A549 (cell line): ENCODE measurements around the gene RAB11B. TPM values are rescaled to one million over a fixed set of nuclear protein-coding genes. Genes with fewer than 3 reads are reported as not detected.

Source experiments
- ATAC-seq, 2 experiments: fragments of 200-7000 bp in 1 of 2; fragments of >200 bp in 1 of 2; cut with Nextera tagmentation in 1 of 2; cut with Tn5 transposase in 1 of 2; 3 replicates each; pipeline versions ENCODE4 v1.8.0 to v1.9.1; 2018 to 2020; ENCODE audit warnings: mild to moderate bottlenecking in 1 of 2, moderate library complexity in 1 of 2
- CTCF ChIA-PET: fragments of 300-600 bp; sonication (Branson Sonifier 250); formaldehyde crosslinking; extraction: SDS; loops from one replicate; lab custom pipeline; 2021; ENCODE audit warnings: antibody characterized with exemption, inconsistent platforms; lab: Yijun Ruan, JAX
- POLR2A ChIA-PET: fragments of 350-600 bp; formaldehyde crosslinking; extraction: SDS; loops from one replicate; lab custom pipeline; 2021; ENCODE audit warnings: antibody characterized with exemption, inconsistent platforms; lab: Yijun Ruan, JAX
- DNase-seq, 2 experiments: peaks; one replicate each; pipeline versions ENCODE4 v3.0.0 to v3.0.0-alpha.2; 2011 to 2016; ENCODE audit warnings: low read depth in 1 of 2, low spot score in 1 of 2
- FAIRE-seq: peaks from 2 replicates; lab custom pipeline; 2011; peaks lifted over from hg19 to GRCh38; lab: Jason Lieb, UNC
- H3K27ac ChIP-seq, 2 experiments: fragments of >200 bp; sonication (Bioruptor Twin); formaldehyde crosslinking; 3 replicates each; pipeline ENCODE4 v1.5.1; 2016 to 2017
- H3K4me1 ChIP-seq: fragments of >200 bp; sonication (Bioruptor Twin); formaldehyde crosslinking; 3 replicates; pipeline ENCODE4 v1.6.1; 2016
- H3K4me2 ChIP-seq: fragments of >200 bp; sonication (Bioruptor Twin); formaldehyde crosslinking; 3 replicates; pipeline ENCODE4 v1.6.1; 2016
- H3K4me3 ChIP-seq: fragments of >200 bp; sonication (Bioruptor Twin); formaldehyde crosslinking; 3 replicates; pipeline ENCODE4 v1.5.1; 2016
- H3K9me3 ChIP-seq: fragments of >200 bp; sonication (Bioruptor Twin); formaldehyde crosslinking; 3 replicates; pipeline ENCODE4 v1.6.1; 2016
- CBX2 ChIP-seq: fragments of 200-600 bp; sonication (generic); IDR thresholded peaks from 2 replicates; pipeline ENCODE4 v1.6.1; 2016; ENCODE audit warnings: low read depth, mild to moderate bottlenecking, borderline replicate concordance
- CBX8 ChIP-seq: fragments of 200-600 bp; sonication (generic); IDR thresholded peaks from 2 replicates; pipeline ENCODE4 v1.6.1; 2016
- EHMT2 ChIP-seq: fragments of 200-600 bp; sonication (generic); IDR thresholded peaks from 2 replicates; pipeline ENCODE4 v1.6.1; 2016; ENCODE audit warnings: antibody characterized with exemption, low read depth, mild to moderate bottlenecking, moderate library complexity
- FOSL2 ChIP-seq, 2 experiments: fragments of 450-650 bp in 1 of 2; fragments of >200 bp in 1 of 2; sonication (Bioruptor Twin) in 1 of 2; formaldehyde crosslinking; IDR thresholded peaks; 2 replicates each; pipeline versions ENCODE4 v1.5.0 to v1.6.1; 2016 to 2020; ENCODE audit warnings: mild to moderate bottlenecking in 1 of 2, moderate library complexity in 1 of 2
- FOXS1 ChIP-seq: fragments of 250-450 bp; sonication (Bioruptor Pico); IDR thresholded peaks from 2 replicates; pipeline ENCODE4 v1.5.0; 2020; ENCODE audit warnings: mild to moderate bottlenecking, moderate library complexity
- GATA3 ChIP-seq: IDR thresholded peaks from 2 replicates; pipeline ENCODE4 v1.6.1; 2012; ENCODE audit warnings: borderline replicate concordance
- HDAC2 ChIP-seq: fragments of 200-600 bp; sonication (generic); IDR thresholded peaks from 2 replicates; pipeline ENCODE4 v1.6.1; 2016
- HEYL ChIP-seq: fragments of 250-450 bp; sonication (Bioruptor Pico); IDR thresholded peaks from 2 replicates; pipeline ENCODE4 v1.8.0; 2021; ENCODE audit warnings: mild to moderate bottlenecking, moderate library complexity
- HOXB5 ChIP-seq: fragments of 250-450 bp; sonication (Bioruptor Pico); IDR thresholded peaks from 2 replicates; pipeline ENCODE4 v1.5.0; 2020; ENCODE audit warnings: mild to moderate bottlenecking, moderate library complexity
- MAFK ChIP-seq: fragments of 450-650 bp; IDR thresholded peaks from 2 replicates; pipeline ENCODE4 v1.6.1; 2014; ENCODE audit not compliant: partially characterized antibody
- NFE2L2 ChIP-seq: fragments of 150-350 bp; conservative IDR thresholded peaks from 2 replicates; pipeline ENCODE4 v1.6.1; 2014; ENCODE audit warnings: low read length
- NR3C1 ChIP-seq: fragments of >200 bp; sonication (Bioruptor Twin); formaldehyde crosslinking; IDR thresholded peaks from 3 replicates; pipeline ENCODE4 v1.6.1; 2017
- PHF8 ChIP-seq: fragments of 200-600 bp; sonication (generic); IDR thresholded peaks from 2 replicates; pipeline ENCODE4 v1.6.1; 2016; ENCODE audit warnings: low read depth, mild to moderate bottlenecking, antibody characterized with exemption, moderate library complexity, borderline replicate concordance
- POLR2A ChIP-seq: IDR thresholded peaks from 2 replicates; pipeline ENCODE4 v1.6.1; 2012; ENCODE audit warnings: mild to moderate bottlenecking, low read length
- RARB ChIP-seq: fragments of 250-450 bp; sonication (Bioruptor Pico); IDR thresholded peaks from 2 replicates; pipeline ENCODE4 v1.8.0; 2021; ENCODE audit warnings: mild to moderate bottlenecking, moderate library complexity
- REST ChIP-seq: fragments of 200-600 bp; sonication (generic); IDR thresholded peaks from 2 replicates; pipeline ENCODE4 v1.6.1; 2016; ENCODE audit warnings: antibody characterized with exemption, mild to moderate bottlenecking, moderate library complexity
- RFX5 ChIP-seq: fragments of 450-650 bp; IDR thresholded peaks from 2 replicates; pipeline ENCODE4 v1.7.1; 2014; ENCODE audit warnings: antibody characterized with exemption, mild to moderate bottlenecking, moderate library complexity
- SMC3 ChIP-seq: fragments of >200 bp; sonication (Bioruptor Twin); formaldehyde crosslinking; IDR thresholded peaks from 3 replicates; pipeline ENCODE4 v1.6.1; 2018; ENCODE audit warnings: inconsistent platforms
- TFCP2L1 ChIP-seq: fragments of 250-450 bp; sonication (Bioruptor Pico); IDR thresholded peaks from 2 replicates; pipeline ENCODE4 v1.5.0; 2021; ENCODE audit warnings: mild to moderate bottlenecking
- TP53 ChIP-seq: fragments of 250-450 bp; sonication (Bioruptor Pico); IDR thresholded peaks from 2 replicates; pipeline ENCODE4 v1.5.0; 2021; ENCODE audit warnings: mild to moderate bottlenecking, moderate library complexity
- ZC3H11A ChIP-seq: fragments of 450-650 bp; IDR thresholded peaks from 2 replicates; pipeline ENCODE4 v1.6.1; 2014; ENCODE audit warnings: antibody characterized with exemption, mild to moderate bottlenecking
- WGBS: methylation state at CpG from one replicate; pipeline ENCODE4 v1.1.6; 2017; ENCODE audit errors: missing lambda C conversion rate; 5-methylcytosine and 5-hydroxymethylcytosine counted together
- polyA plus RNA-seq, 4 experiments: library from polyadenylated mRNA; depleted of rRNA in 3 of 4; stranded (reverse); fragments of >200 nt; fragmentation: RNase III in 1 of 4; extraction: RNeasy Plus Mini Kit Qiagen cat#74134 plus additional on column Dnase treatment in 1 of 4; gene quantifications; 2 replicates in 3 of 4; 3 replicates in 1 of 4; pipeline ENCODE4 v1.2.3, GENCODE V29; 2011 to 2017
- TF ChIP-seq, protein P1 (sequence below): fragments of 150-350 bp; IDR thresholded peaks from 2 replicates; pipeline ENCODE4 v1.6.1; 2014; ENCODE audit warnings: low read depth, mild to moderate bottlenecking, low read length
- TF ChIP-seq, protein P2 (sequence below): fragments of 450-650 bp; IDR thresholded peaks from 2 replicates; pipeline ENCODE4 v1.6.1; 2014; ENCODE audit warnings: antibody characterized with exemption

The RAB11B gene
- polyA plus RNA-seq, 2 of the 4 experiments (the other 2 are of a cell fraction): 22.3 to 93.7 TPM

- CTCF ChIA-PET: interaction anchor here (1.3 to 2.0 kb wide), 2 partner anchors 10 kb away, joined by 5 to 6 read pairs; partner anchors contain the start of gene MARCHF2
- DNase-seq (no peak), FAIRE-seq (no peak), ATAC-seq (no peak)
- Histone ChIP-seq H3K4me3 (no peak overlapping the region), H3K4me2 (no peak overlapping the region), H3K27ac (no peak overlapping the region), H3K4me1 (no peaks in the 10 kb centered on the region), H3K9me3 (no peaks in the 10 kb centered on the region)
- WGBS: 90% methylated on average over 23 of the region's 44 CpGs
- POLR2A ChIA-PET: no interaction called here
- no peak for TF ChIP-seq TP53
- no peak for TF ChIP-seq PHF8
- no peak for TF ChIP-seq TFCP2L1
- no peak for TF ChIP-seq FOXS1 (CRISPR knock-in tag)
- TF ChIP-seq, protein P1, sequence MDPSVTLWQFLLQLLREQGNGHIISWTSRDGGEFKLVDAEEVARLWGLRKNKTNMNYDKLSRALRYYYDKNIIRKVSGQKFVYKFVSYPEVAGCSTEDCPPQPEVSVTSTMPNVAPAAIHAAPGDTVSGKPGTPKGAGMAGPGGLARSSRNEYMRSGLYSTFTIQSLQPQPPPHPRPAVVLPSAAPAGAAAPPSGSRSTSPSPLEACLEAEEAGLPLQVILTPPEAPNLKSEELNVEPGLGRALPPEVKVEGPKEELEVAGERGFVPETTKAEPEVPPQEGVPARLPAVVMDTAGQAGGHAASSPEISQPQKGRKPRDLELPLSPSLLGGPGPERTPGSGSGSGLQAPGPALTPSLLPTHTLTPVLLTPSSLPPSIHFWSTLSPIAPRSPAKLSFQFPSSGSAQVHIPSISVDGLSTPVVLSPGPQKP: no peak
- TF ChIP-seq RFX5: no peak
- no peak for TF ChIP-seq REST
- TF ChIP-seq ZC3H11A: no peak
- TF ChIP-seq RARB: no peak
- no peak for TF ChIP-seq CBX2
- TF ChIP-seq FOSL2 (IDR thresholded peaks at IDR 0.05): no peak
- no peak for TF ChIP-seq FOSL2 (CRISPR knock-in tag; IDR thresholded peaks at IDR 0.05)
- no peak for TF ChIP-seq HEYL (CRISPR knock-in tag)
- TF ChIP-seq NR3C1: no peak
- no peak for TF ChIP-seq HDAC2
- TF ChIP-seq CBX8: no peak
- TF ChIP-seq, protein P2, sequence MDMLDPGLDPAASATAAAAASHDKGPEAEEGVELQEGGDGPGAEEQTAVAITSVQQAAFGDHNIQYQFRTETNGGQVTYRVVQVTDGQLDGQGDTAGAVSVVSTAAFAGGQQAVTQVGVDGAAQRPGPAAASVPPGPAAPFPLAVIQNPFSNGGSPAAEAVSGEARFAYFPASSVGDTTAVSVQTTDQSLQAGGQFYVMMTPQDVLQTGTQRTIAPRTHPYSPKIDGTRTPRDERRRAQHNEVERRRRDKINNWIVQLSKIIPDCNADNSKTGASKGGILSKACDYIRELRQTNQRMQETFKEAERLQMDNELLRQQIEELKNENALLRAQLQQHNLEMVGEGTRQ: no peak
- no peak for TF ChIP-seq EHMT2
- TF ChIP-seq SMC3: no peak
Measured at GRCh38 chr19:8403098-8403819, 13.1 kb downstream of the RAB11B start.

DNA sequence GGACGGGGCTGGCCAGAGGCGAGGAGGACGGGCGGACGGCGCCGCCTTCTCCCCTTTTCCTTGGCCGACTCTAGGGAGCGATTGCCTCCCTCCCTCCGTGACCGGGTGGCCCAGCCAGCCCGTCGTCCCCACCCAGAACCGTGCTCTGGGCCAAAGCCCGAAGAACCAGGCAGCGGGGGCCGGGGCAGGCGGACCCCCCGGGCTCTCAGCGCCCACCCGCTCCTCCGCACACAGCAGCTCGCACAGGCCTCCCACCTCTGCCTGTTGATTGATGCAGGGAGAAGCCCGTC is 13.6 kb downstream of the RAB11B start:
- CTCF ChIA-PET: interaction anchor here (1.0 to 2.0 kb wide), 4 partner anchors 8 to 38 kb away, joined by 3 to 6 read pairs (median 6); partner anchors contain the start of gene MARCHF2
- H3K27ac ChIP-seq: no peak overlapping the region
- H3K4me1 ChIP-seq: no peaks in the 10 kb centered on the region
- H3K9me3 ChIP-seq: no peaks in the 10 kb centered on the region
- 91% methylated on average over 23 of the region's 24 CpGs for WGBS
- TF ChIP-seq HOXB5 (no peak), FOXS1 (CRISPR knock-in tag) (no peak), NFE2L2 (no peak), POLR2A (no peak), GATA3 (no peak), MAFK (no peak), RFX5 (no peak), REST (no peak)
- DNase-seq: no peak
- no peak overlapping the region for H3K4me2 ChIP-seq
- no peak overlapping the region for H3K4me3 ChIP-seq
- ATAC-seq: no peak
- no peak for FAIRE-seq
- POLR2A ChIA-PET: no interaction called here
